IPS-11a (cell line): ENCODE measurements around the gene ADGRF5.

ENCODE experiments used
- H3K4me3 ChIP-seq: one replicate; pipeline ENCODE4 v1.5.1; 2013; ENCODE audit warnings: low read depth, low read length, control low read depth

Gene ADGRF5

DNA sequence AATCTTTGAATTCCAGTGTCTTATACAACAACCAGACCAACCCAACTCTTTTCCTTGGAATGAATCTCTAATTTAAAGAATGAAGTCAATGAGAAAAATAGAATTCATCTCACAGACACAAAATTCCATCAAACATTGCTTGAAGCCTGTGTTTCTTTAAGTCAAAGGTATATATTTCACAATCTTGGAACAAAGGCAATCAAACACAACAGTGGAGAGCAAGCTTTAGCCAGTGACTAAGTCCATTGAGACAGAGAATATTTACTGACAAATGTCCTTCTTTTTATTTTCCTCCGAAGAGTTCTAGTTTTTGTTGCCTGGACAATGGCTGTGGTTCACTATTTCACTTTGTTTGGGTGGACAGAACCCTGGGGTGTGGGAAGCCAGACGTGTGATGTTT lies 92.8 kb downstream of the ADGRF5 start:
- no peak overlapping the region for H3K4me3 ChIP-seq

DNA sequence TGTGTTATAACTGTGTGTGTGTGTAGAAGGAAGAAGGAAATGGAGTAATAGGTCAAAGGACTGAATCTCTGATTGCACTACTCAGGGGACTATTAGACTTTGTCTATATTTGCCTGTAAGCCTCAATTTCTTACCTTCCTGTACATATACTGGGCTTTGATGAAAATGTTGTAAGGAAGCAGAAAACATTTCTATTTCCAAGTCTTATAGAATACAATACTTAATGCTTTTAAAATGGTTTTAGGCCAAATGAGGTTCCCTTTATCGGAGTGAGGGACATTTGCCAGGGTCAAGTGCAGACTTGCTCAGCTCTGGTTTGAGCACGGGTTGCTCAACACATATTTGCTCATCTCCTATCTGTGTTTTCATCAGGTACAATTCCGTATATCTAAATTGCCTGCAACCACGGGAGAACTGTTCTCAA lies 100.3 kb downstream of the ADGRF5 start:
- H3K4me3 ChIP-seq, result no peak overlapping the region

DNA sequence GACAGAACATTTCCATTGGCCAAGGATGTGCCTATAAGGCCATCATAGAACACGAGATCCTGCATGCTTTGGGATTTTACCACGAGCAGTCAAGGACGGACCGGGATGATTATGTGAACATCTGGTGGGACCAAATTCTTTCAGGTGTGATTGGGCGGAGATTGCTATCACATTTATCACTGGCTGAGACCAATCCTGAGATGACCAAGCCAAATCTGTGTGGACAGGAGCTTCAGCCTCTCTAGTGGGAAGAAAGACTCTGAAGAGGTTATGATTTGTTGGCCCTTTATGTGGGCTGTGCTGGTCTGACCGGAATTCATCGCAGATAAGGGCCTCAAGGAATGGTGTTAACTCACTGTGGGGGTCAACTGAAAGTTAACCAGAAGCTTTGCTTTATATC lies 102.2 kb downstream of the ADGRF5 start:
- no peak overlapping the region for H3K4me3 ChIP-seq

DNA sequence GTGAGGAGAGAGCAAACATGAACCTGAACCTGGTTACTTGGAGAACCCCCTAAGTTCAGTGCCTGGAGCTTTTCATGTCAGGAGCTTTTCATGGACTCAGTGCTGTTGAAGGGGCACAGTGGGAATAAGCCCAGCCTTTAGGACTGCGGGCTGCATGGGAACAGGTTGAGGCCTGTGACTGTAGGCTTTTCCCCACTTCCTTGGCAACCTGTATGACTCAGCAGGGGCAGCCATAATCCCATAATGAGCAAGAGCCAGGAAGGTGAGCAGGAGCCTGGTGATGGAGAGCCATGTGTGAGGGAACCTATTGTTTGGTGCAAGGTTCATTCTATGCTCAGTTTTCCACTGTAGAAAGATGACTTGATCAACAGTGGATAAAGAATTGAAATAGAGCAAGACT lies 105.1 kb downstream of the ADGRF5 start:
- H3K4me3 ChIP-seq, result no peak overlapping the region

DNA sequence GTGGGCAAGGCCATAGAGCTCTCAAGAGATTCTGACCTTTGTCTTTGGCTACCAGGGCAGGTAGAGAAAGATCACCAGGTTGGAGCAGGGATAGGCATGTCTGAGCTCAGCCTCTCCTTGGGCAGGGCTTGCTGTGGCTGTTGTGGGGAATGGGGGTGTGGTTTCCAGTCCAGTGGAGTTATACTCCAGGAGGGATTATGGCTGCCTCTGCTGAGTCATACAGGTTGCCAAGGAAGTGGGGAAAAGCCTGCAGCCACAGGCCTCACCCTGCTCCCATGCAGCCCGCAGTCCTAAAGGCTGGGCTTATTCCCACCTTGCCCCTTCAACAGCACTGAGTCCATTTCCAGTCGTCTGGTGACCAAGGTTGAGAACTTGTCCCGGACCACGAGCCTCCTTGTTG lies 106.6 kb downstream of the ADGRF5 start:
- no peak overlapping the region for H3K4me3 ChIP-seq

DNA sequence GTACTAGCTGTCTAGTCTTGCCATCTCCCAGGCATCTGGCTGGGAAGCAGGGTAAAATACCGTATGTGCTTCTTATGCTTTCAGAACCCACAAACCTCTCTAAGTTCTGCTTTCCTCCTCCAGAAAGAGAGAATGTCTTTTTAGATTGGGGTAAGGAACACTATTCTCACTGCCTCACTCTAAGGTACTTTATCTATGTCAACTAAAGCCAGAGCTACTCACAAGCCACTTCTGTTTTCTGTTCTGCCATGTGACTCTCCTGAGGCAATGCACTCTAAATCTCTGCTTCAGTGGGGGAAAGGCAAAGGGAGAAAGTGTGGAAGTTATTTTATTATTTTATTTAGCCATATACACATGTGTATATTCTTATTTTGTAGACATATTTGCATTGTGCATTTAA lies 112.9 kb downstream of the ADGRF5 start:
- no peak overlapping the region for H3K4me3 ChIP-seq
